ENCODE results near the gene ABI2.

GRCh38 chr2:203341741-203342310 lies 13.6 kb downstream of the ABI2 start:
- TF ChIP-seq CTCF (IDR thresholded peaks at IDR 0.05) (no peak), ZFX (IDR thresholded peaks at IDR 0.05; ENCODE audit: borderline replicate concordance) (no peak)
